Smooth muscle cell (in vitro differentiated cells): ENCODE measurements around the gene PPP1R3D. TPM values are rescaled to one million over a fixed set of nuclear protein-coding genes. Genes with fewer than 3 reads are reported as not detected.

Source experiments
- DNase-seq: peaks from one replicate; lab custom pipeline; 2025; ENCODE audit not compliant: unreplicated experiment; lab: John Stamatoyannopoulos, UW
- H2AFZ ChIP-seq: fragments of 200-600 bp; sonication (generic); 2 replicates; pipeline ENCODE4 v1.6.0; 2016; ENCODE audit warnings: antibody characterized with exemption, low read depth, mild to moderate bottlenecking
- H3F3A ChIP-seq: fragments of 200-600 bp; sonication (generic); 2 replicates; pipeline ENCODE4 v1.6.0; 2017; ENCODE audit warnings: antibody characterized with exemption, low read depth
- H3K27ac ChIP-seq: fragments of 200-600 bp; sonication (generic); 2 replicates; pipeline ENCODE4 v1.5.1; 2016; ENCODE audit warnings: low read depth, mild to moderate bottlenecking
- H3K27me3 ChIP-seq: fragments of 200-600 bp; sonication (generic); 2 replicates; pipeline ENCODE4 v1.6.1; 2016; ENCODE audit warnings: low read depth, mild to moderate bottlenecking
- H3K36me3 ChIP-seq: fragments of 200-600 bp; sonication (generic); 2 replicates; pipeline ENCODE4 v1.5.1; 2016; ENCODE audit warnings: low read depth
- H3K4me1 ChIP-seq: fragments of 200-600 bp; sonication (generic); 2 replicates; pipeline ENCODE4 v1.5.1; 2016; ENCODE audit warnings: low read depth
- H3K4me2 ChIP-seq: fragments of 200-600 bp; sonication (generic); 2 replicates; pipeline ENCODE4 v1.6.0; 2016; ENCODE audit warnings: mild to moderate bottlenecking
- H3K4me3 ChIP-seq: fragments of 200-600 bp; sonication (generic); 2 replicates; pipeline ENCODE4 v1.5.1; 2016; ENCODE audit warnings: mild to moderate bottlenecking
- H3K79me2 ChIP-seq: fragments of 200-600 bp; sonication (generic); 2 replicates; pipeline ENCODE4 v1.6.0; 2016; ENCODE audit warnings: low read depth, mild to moderate bottlenecking
- H3K9ac ChIP-seq: fragments of 200-600 bp; sonication (generic); 2 replicates; pipeline ENCODE4 v1.6.0; 2016; ENCODE audit warnings: low read depth
- H3K9me3 ChIP-seq: fragments of 200-600 bp; sonication (generic); replicated peaks from 2 replicates; pipeline ENCODE4 v1.5.1; 2016; ENCODE audit warnings: low read depth
- H4K20me1 ChIP-seq: fragments of 200-600 bp; sonication (generic); 2 replicates; pipeline ENCODE4 v1.6.0; 2016; ENCODE audit warnings: low read depth
- CTCF ChIP-seq: fragments of 200-600 bp; sonication (generic); IDR thresholded peaks from 2 replicates; pipeline ENCODE4 v1.5.1; 2017; ENCODE audit warnings: borderline replicate concordance, mild to moderate bottlenecking, antibody characterized with exemption; ENCODE audit not compliant: insufficient read depth, poor library complexity, severe bottlenecking
- WGBS: methylation state at CpG from one replicate; pipeline ENCODE4 v1.1.7; 2016; ENCODE audit warnings: low lambda C conversion rate; 5-methylcytosine and 5-hydroxymethylcytosine counted together
- polyA plus RNA-seq: library from polyadenylated mRNA; unstranded; fragments of >200 nt; fragmentation: Nextera tagmentation; extraction: Ambion mirVana; gene quantifications from 2 replicates; pipeline ENCODE4 v1.2.1, GENCODE V29; 2016
- total RNA-seq: library from RNA; depleted of rRNA; stranded (reverse); fragments of >200 nt; gene quantifications from 2 replicates; pipeline ENCODE4 v1.2.3, GENCODE V29; 2014

Gene PPP1R3D
- total and polyA plus RNA-seq, 2 experiments from 2014 or later = 1.9 to 5.1 TPM

GRCh38 chr20:59931511-59932312 is 8.4 kb downstream of the PPP1R3D start:
- Histone ChIP-seq H3K79me2 (no peaks in the 10 kb centered on the region), H3K27ac (no peak overlapping the region), H2AFZ (no peak overlapping the region), H3K9ac (no peak overlapping the region), H3K4me2 (no peak overlapping the region), H3K4me1 (no peaks in the 10 kb centered on the region), H3K36me3 (no peaks in the 10 kb centered on the region), H4K20me1 (peaks cover 4% of the 10 kb centered on the region), H3K27me3 (no peaks in the 10 kb centered on the region), H3K4me3 (no peak overlapping the region), H3F3A (no peaks in the 10 kb centered on the region), H3K9me3 (no peaks in the 10 kb centered on the region)
- DNase-seq = no peak
- TF ChIP-seq CTCF = no peak
- 84% methylated on average over 9 of the region's 9 CpGs for WGBS

GRCh38 chr20:59925899-59926298 is 14.2 kb downstream of the PPP1R3D start:
- H4K20me1 ChIP-seq = no peaks in the 10 kb centered on the region
- no peak for TF ChIP-seq CTCF
- H2AFZ ChIP-seq = no peak overlapping the region
- no peaks in the 10 kb centered on the region for H3K9me3 ChIP-seq
- H3K36me3 ChIP-seq = no peaks in the 10 kb centered on the region
- no peak for DNase-seq
- H3K4me3 ChIP-seq = no peak overlapping the region
- H3K9ac ChIP-seq = no peak overlapping the region
- H3F3A ChIP-seq = no peaks in the 10 kb centered on the region
- no peak overlapping the region for H3K27ac ChIP-seq
- no peaks in the 10 kb centered on the region for H3K4me1 ChIP-seq
- H3K27me3 ChIP-seq = no peaks in the 10 kb centered on the region
- H3K79me2 ChIP-seq = no peaks in the 10 kb centered on the region
- no peak overlapping the region for H3K4me2 ChIP-seq

GRCh38 chr20:59925359-59925758 is 14.7 kb downstream of the PPP1R3D start:
- no peaks in the 10 kb centered on the region for H3K79me2 ChIP-seq
- 70% methylated on average over 1 of the region's 1 CpG for WGBS
- TF ChIP-seq CTCF = no peak
- H3K4me1 ChIP-seq = no peaks in the 10 kb centered on the region
- H3K9me3 ChIP-seq = no peaks in the 10 kb centered on the region
- no peak overlapping the region for H3K27ac ChIP-seq
- H3K4me3 ChIP-seq = no peak overlapping the region
- H4K20me1 ChIP-seq = no peaks in the 10 kb centered on the region
- H3K36me3 ChIP-seq = no peaks in the 10 kb centered on the region
- DNase-seq = no peak
- no peaks in the 10 kb centered on the region for H3F3A ChIP-seq
- H3K4me2 ChIP-seq = no peak overlapping the region
- H3K9ac ChIP-seq = no peak overlapping the region
- no peaks in the 10 kb centered on the region for H3K27me3 ChIP-seq
- H2AFZ ChIP-seq = no peak overlapping the region

GRCh38 chr20:59923514-59923913 is 16.6 kb downstream of the PPP1R3D start:
- H3K9me3 ChIP-seq = no peaks in the 10 kb centered on the region
- no peaks in the 10 kb centered on the region for H3F3A ChIP-seq
- no peaks in the 10 kb centered on the region for H4K20me1 ChIP-seq
- H2AFZ ChIP-seq = no peak overlapping the region
- no peak overlapping the region for H3K4me3 ChIP-seq
- H3K79me2 ChIP-seq = no peaks in the 10 kb centered on the region
- no peaks in the 10 kb centered on the region for H3K27me3 ChIP-seq
- H3K4me1 ChIP-seq = no peaks in the 10 kb centered on the region
- no peak overlapping the region for H3K4me2 ChIP-seq
- no peak for DNase-seq
- H3K36me3 ChIP-seq = no peaks in the 10 kb centered on the region
- no peak overlapping the region for H3K9ac ChIP-seq
- no peak overlapping the region for H3K27ac ChIP-seq
- WGBS = 80% methylated on average over 1 of the region's 1 CpG
- TF ChIP-seq CTCF = no peak
